Ammon's horn (tissue), 1 donor: ENCODE results near the gene MON1A.
"Not testable (repeated sequence)": the region's sequence is repeated elsewhere in the genome, so short reads cannot be mapped to it uniquely, and the experiment has no call there.

Experiments
- DNase-seq: peaks from one replicate; pipeline ENCODE4 v3.0.0-alpha.2; 2016; ENCODE audit warnings: low spot score

Gene MON1A

GRCh38 chr3:49917806-49918590 lies 11.6 kb downstream of the MON1A start:
- not testable (repeated sequence) for DNase-seq

GRCh38 chr3:49916686-49917085 lies 12.9 kb downstream of the MON1A start:
- DNase-seq = no peak

- DNase-seq = no peak
These were observed 14.7 kb downstream of the MON1A start for GRCh38 chr3:49914906-49915305.

GRCh38 chr3:49912881-49913281 lies 16.7 kb downstream of the MON1A start:
- DNase-seq = peak; percentile 37

GRCh38 chr3:49911611-49912010 lies 18.0 kb downstream of the MON1A start:
- DNase-seq = no peak

- no peak for DNase-seq
These were observed 18.5 kb downstream of the MON1A start for GRCh38 chr3:49911124-49911420.

GRCh38 chr3:49910409-49911123 lies 19.0 kb downstream of the MON1A start:
- no peak for DNase-seq

- no peak for DNase-seq
These were observed 21.0 kb downstream of the MON1A start for GRCh38 chr3:49908373-49909199.

GRCh38 chr3:49906073-49906743 lies 23.4 kb downstream of the MON1A start:
- DNase-seq = peak; percentile 72

GRCh38 chr3:49904448-49904847 lies 25.2 kb downstream of the MON1A start:
- not testable (repeated sequence) for DNase-seq

GRCh38 chr3:49903451-49904424 lies 25.9 kb downstream of the MON1A start, which contains the start of gene MST1R:
TSS of gene MST1R (minus strand) at chr3:49903873. CDS start at chr3:49903609, 264 bp downstream.
- no peak for DNase-seq

GRCh38 chr3:49902511-49903345 lies 26.9 kb downstream of the MON1A start:
- DNase-seq = no peak

- peak; percentile 12 for DNase-seq
These were observed 28.0 kb downstream of the MON1A start for GRCh38 chr3:49901366-49902339.

- no peak for DNase-seq
These were observed 29.0 kb downstream of the MON1A start for GRCh38 chr3:49900491-49901153.

- peak; percentile 19 for DNase-seq
These were observed 29.8 kb downstream of the MON1A start for GRCh38 chr3:49899815-49900214.

- DNase-seq = no peak
These were observed 30.6 kb downstream of the MON1A start for GRCh38 chr3:49898991-49899390.

- DNase-seq = no peak
These were observed 33.3 kb downstream of the MON1A start for GRCh38 chr3:49896345-49896744.

- no peak for DNase-seq
These were observed 33.8 kb downstream of the MON1A start for GRCh38 chr3:49895791-49896190.
